ENCODE data around the gene MCCC1. TPM values are rescaled to one million over a fixed set of nuclear protein-coding genes. Genes with fewer than 3 reads are reported as not detected.

The MCCC1 gene
- total RNA-seq, 1 experiment from 2014 or later = 12.6 TPM

DNA sequence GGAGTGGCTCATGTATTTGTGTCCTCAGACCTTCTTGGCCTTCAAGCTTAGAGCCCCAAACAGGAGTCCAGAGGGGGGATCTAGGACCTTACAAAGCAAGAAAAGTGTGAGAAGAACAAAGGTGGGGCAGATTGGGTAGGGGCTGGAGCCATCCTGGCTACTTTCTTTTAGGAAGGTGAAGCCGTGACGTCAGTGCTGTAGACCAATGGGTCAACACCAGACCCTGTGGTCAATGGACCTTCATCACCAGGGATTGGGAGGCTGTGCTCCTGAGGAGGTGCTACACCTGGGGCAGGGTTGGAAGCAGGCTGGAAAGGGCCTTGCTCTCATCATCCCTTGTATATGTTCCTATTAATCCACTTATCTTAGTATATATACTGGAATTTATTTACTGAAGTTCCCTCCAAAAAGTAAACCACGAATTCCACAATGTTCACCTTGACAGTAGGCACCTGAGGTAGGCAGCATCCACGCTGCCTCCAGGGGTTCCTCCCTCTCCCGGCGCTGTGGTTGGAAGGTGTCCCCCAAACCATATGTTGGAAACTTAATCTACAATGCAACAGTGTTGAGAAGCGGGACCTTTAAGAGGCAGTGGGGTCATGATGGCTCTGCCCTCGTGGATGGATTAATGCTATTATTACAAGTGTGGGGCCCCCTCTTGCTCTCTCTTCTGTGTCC, 21.4 kb upstream of the MCCC1 start (continued):
- no peak for TF ChIP-seq REST (IDR thresholded peaks at IDR 0.05; ENCODE audit: low read depth)
- TF ChIP-seq ZNF274 (IDR thresholded peaks at IDR 0.05; ENCODE audit: low read depth, low read length) = no peak
- no peak for TF ChIP-seq YY1 (IDR thresholded peaks at IDR 0.05; ENCODE audit: extremely low read depth, insufficient replicate concordance, low read depth, low read length)
- no peak for TF ChIP-seq CBX3 (IDR thresholded peaks at IDR 0.05; ENCODE audit: low read depth)
- no peak for TF ChIP-seq ATF3 (IDR thresholded peaks at IDR 0.05)
- TF ChIP-seq ZFX (IDR thresholded peaks at IDR 0.05) = no peak
- TF ChIP-seq, protein P1, sequence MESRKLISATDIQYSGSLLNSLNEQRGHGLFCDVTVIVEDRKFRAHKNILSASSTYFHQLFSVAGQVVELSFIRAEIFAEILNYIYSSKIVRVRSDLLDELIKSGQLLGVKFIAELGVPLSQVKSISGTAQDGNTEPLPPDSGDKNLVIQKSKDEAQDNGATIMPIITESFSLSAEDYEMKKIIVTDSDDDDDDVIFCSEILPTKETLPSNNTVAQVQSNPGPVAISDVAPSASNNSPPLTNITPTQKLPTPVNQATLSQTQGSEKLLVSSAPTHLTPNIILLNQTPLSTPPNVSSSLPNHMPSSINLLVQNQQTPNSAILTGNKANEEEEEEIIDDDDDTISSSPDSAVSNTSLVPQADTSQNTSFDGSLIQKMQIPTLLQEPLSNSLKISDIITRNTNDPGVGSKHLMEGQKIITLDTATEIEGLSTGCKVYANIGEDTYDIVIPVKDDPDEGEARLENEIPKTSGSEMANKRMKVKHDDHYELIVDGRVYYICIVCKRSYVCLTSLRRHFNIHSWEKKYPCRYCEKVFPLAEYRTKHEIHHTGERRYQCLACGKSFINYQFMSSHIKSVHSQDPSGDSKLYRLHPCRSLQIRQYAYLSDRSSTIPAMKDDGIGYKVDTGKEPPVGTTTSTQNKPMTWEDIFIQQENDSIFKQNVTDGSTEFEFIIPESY (IDR thresholded peaks at IDR 0.05; ENCODE audit: extremely low read depth, insufficient replicate concordance, low read length) = no peak
